ENCODE results near the gene STX12. TPM values are rescaled to one million over a fixed set of nuclear protein-coding genes. Genes with fewer than 3 reads are reported as not detected.
"Not testable (repeated sequence)": the region's sequence is repeated elsewhere in the genome, so short reads cannot be mapped to it uniquely, and the experiment has no call there.

The STX12 gene
- total RNA-seq, 1 donor from 2014 or later, result 72.2 TPM

GRCh38 chr1:27772036-27772931, 735 bp upstream of the STX12 start:
- DNase-seq (ENCODE audit: low spot score), result no peak
- intact Hi-C loops (cut with DNase I), result no loop called here
- no peak for ATAC-seq

GRCh38 chr1:27773826-27774445, 917 bp downstream of the STX12 start:
- ATAC-seq, result no peak
- intact Hi-C loops (cut with DNase I), result no loop called here
- no peak for DNase-seq (ENCODE audit: low spot score)

GRCh38 chr1:27774654-27775053, 1.6 kb downstream of the STX12 start:
- ATAC-seq (no peak), DNase-seq (ENCODE audit: low spot score) (no peak)
- intact Hi-C loops (cut with DNase I), result no loop called here

- intact Hi-C loops (cut with DNase I); DNase-seq (ENCODE audit: low spot score); ATAC-seq: not testable (repeated sequence)
Observed at GRCh38 chr1:27775336-27775735, 2.3 kb downstream of the STX12 start.

GRCh38 chr1:27776276-27776675, 3.3 kb downstream of the STX12 start:
- intact Hi-C loops (cut with DNase I); DNase-seq (ENCODE audit: low spot score); ATAC-seq: not testable (repeated sequence)

GRCh38 chr1:27778056-27778455, 5.0 kb downstream of the STX12 start:
- intact Hi-C loops (cut with DNase I), result no loop called here
- no peak for ATAC-seq
- no peak for DNase-seq (ENCODE audit: low spot score)

GRCh38 chr1:27779122-27779521, 6.1 kb downstream of the STX12 start:
- ATAC-seq (no peak), DNase-seq (ENCODE audit: low spot score) (no peak)
- intact Hi-C loops (cut with DNase I), result no loop called here

GRCh38 chr1:27782950-27783349, 9.9 kb downstream of the STX12 start:
- intact Hi-C loops (cut with DNase I), result no loop called here
- no peak for DNase-seq (ENCODE audit: low spot score)
- ATAC-seq, result no peak

- DNase-seq (ENCODE audit: low spot score) (no peak), ATAC-seq (no peak)
- intact Hi-C loops (cut with DNase I), result no loop called here
Observed at GRCh38 chr1:27784700-27785099, 11.7 kb downstream of the STX12 start.

- ATAC-seq, result no peak
- intact Hi-C loops (cut with DNase I), result no loop called here
- no peak for DNase-seq (ENCODE audit: low spot score)
Observed at GRCh38 chr1:27785781-27786455, 12.9 kb downstream of the STX12 start.

GRCh38 chr1:27787895-27788294, 14.9 kb downstream of the STX12 start:
- intact Hi-C loops (cut with DNase I), result no loop called here
- DNase-seq (ENCODE audit: low spot score), result no peak
- ATAC-seq, result no peak

- ATAC-seq (peak; percentile 42), DNase-seq (ENCODE audit: low spot score) (no peak)
- intact Hi-C loops (cut with DNase I), result no loop called here
Observed at GRCh38 chr1:27789540-27790041, 16.6 kb downstream of the STX12 start.

- DNase-seq (ENCODE audit: low spot score); intact Hi-C loops (cut with DNase I); ATAC-seq: not testable (repeated sequence)
Observed at GRCh38 chr1:27790270-27790669, 17.3 kb downstream of the STX12 start.

GRCh38 chr1:27795601-27796000, 22.6 kb downstream of the STX12 start:
- no peak for ATAC-seq
- DNase-seq (ENCODE audit: low spot score), result no peak
- intact Hi-C loops (cut with DNase I), result no loop called here

- intact Hi-C loops (cut with DNase I), result no loop called here
- ATAC-seq, result no peak
Observed at GRCh38 chr1:27804791-27805190, 31.8 kb downstream of the STX12 start.

GRCh38 chr1:27806758-27807157, 33.7 kb downstream of the STX12 start:
- no peak for DNase-seq (ENCODE audit: low spot score)
- intact Hi-C loops (cut with DNase I), result no loop called here
- no peak for ATAC-seq

More at GRCh38 chr1:27804791-27805190, 31.8 kb downstream of the STX12 start:
- no peak for DNase-seq (ENCODE audit: low spot score)

- no peak for DNase-seq (ENCODE audit: low spot score)
- ATAC-seq, result no peak
- intact Hi-C loops (cut with DNase I), result no loop called here
Observed at GRCh38 chr1:27807385-27807784, 34.4 kb downstream of the STX12 start.

GRCh38 chr1:27808131-27808530, 35.1 kb downstream of the STX12 start:
- DNase-seq (ENCODE audit: low spot score); intact Hi-C loops (cut with DNase I); ATAC-seq: not testable (repeated sequence)

- DNase-seq (ENCODE audit: low spot score), result no peak
- intact Hi-C loops (cut with DNase I), result no loop called here
- no peak for ATAC-seq
Observed at GRCh38 chr1:27809883-27810282, 36.9 kb downstream of the STX12 start.

All from sciatic nerve (tissue), 2 donors.